ENCODE data around the gene NR4A3. TPM values are rescaled to one million over a fixed set of nuclear protein-coding genes. Genes with fewer than 3 reads are reported as not detected.
"Not testable (repeated sequence)": the region's sequence is repeated elsewhere in the genome, so short reads cannot be mapped to it uniquely, and the experiment has no call there.

Gene NR4A3
- 1 to 10 TPM in 1 of 4 donors, under 1 TPM in 3; 0.35 to 1.3 (median 0.45) TPM for polyA plus RNA-seq (ENCODE audit: insufficient read length in 4 of 4)

DNA sequence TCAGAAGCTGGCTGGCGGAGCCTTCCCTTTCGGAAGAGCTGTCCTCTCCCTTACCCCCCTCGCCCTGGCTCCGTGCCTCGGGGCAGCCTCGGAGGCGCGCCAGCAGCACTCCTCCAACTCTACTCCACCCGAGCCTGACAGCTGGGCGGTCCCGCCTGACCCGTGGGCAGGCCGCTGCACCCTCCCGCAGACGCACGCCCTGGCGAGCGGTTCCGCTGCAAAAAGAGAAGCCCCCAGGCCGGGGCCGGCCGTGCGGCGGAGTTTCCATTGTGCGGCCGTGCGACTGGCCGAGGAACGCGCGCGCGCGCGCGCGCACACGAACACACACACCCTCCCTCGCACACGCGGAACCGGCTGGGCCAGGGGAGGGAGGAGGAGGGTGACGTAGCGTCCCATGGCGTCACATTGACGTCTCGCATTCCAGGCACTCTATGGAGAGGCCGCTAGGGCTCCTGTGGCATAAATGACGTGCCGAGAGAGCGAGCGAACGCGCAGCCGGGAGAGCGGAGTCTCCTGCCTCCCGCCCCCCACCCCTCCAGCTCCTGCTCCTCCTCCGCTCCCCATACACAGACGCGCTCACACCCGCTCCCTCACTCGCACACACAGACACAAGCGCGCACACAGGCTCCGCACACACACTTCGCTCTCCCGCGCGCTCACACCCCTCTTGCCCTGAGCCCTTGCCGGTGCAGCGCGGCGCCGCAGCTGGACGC is at the start of gene NR4A3:
NR4A3 (plus strand) TSS at position 490 of the 713 bp plus-strand sequence. CDS start 6,158 bp downstream, outside the sequence.
- peak; percentile 88 to 91 (median 88) for DNase-seq (ENCODE audit: low read depth in 4 of 4, low spot score in 3 of 4)

GRCh38 chr9:99773468-99774138 is 48.1 kb upstream of the NR4A3 start:
- DNase-seq (ENCODE audit: low read depth in 4 of 4, low spot score in 3 of 4), result no peak

DNA sequence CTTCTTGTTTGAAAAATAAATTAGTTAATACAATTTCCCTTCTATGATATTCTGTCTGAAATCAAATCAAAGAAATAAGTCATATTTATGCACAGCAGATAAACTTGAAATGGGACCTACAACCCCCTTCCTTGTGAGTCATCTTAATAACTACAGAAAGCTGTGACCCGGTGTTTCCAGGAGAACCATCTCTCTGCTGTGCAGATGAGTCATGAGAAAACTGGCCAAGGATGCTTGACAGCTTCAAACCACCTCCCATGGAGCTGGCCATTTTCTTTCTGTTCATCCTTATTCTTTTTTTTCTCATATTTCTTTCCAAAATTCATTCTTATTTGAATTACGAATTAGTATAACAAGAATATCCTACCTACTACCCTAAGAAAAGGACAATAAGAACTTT is 43.4 kb upstream of the NR4A3 start:
- DNase-seq (ENCODE audit: low read depth in 4 of 4, low spot score in 3 of 4), result no peak

DNA sequence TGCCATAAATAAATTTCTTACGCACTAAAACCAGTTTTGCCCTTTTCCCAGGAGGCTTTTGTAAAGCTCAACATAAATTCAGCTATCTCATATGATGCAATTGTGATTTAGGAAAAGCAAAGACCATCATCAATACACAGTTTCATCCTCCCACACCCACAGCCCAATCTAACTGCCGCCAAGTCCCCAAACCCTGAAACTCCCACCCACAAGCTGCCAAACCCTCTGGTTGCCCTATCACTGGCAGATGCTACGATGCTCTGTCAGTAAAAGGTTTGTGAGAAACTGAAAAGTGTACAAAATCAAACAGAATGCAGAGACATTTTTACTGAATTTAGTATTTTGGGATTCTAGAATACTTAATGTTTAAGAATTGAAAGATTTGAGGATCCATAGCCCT is 42.8 kb upstream of the NR4A3 start:
- DNase-seq (ENCODE audit: low read depth in 4 of 4, low spot score in 3 of 4), result no peak

DNA sequence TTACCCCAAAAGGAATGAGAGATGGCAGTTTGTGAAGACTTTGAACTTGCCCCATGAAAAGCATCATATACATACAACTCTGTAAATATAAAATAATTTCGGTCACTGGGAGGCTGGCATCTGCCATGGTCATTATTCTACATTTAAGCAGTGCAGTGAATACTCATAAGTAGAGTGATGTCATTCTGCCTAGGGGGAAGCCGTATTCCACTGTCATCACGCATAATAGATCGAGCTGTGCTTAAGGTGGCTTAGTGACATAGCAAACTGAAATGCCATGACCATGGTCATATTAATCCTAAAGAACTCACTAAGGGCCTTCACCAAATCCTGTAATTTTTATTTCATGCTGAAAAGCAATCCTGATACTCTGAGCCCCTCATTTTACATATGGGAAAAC is 42.4 kb upstream of the NR4A3 start:
- no peak for DNase-seq (ENCODE audit: low read depth in 4 of 4, low spot score in 3 of 4)

DNA sequence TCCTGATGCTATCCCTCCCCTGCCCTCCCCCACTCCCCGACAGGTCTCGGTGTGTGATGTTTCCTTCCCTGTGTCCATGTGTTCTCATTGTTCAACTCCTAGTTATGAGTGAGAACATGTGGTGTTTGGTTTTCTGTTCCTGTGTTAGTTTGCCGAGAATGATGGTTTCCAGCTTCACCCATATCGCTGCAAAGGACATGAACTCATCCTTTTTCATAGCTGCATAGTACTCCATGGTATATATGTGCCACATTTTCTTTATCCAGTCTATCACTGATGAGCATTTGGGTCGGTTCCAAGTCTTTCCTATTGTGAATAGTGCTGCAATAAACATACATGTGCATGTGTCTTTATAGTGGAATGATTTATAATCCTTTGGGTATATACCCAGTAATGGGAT is 39.3 kb upstream of the NR4A3 start:
- DNase-seq (ENCODE audit: low read depth in 4 of 4, low spot score in 3 of 4), result not testable (repeated sequence)

- DNase-seq (ENCODE audit: low read depth in 4 of 4, low spot score in 3 of 4), result no peak
Measured at GRCh38 chr9:99782962-99783718, 38.5 kb upstream of the NR4A3 start.

DNA sequence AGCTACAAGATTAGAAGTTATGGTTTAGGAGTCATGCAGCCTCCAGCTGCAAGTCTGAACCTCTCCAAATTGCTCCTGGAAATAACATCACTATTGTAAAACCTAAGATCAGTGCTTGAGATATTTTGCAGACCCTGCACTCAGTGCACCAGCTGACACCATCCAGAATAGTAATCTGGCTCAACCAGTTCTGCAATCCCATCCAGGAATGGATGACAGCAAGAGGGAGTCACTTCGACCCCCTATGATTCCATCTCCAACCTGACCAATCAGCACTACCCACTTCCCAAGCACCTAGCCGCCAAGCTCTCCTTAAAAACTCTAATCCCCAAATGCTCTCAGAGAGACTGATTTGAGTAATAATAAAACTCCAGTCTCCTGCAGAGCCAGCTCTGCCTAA is 37.9 kb upstream of the NR4A3 start:
- no peak for DNase-seq (ENCODE audit: low read depth in 4 of 4, low spot score in 3 of 4)

DNA sequence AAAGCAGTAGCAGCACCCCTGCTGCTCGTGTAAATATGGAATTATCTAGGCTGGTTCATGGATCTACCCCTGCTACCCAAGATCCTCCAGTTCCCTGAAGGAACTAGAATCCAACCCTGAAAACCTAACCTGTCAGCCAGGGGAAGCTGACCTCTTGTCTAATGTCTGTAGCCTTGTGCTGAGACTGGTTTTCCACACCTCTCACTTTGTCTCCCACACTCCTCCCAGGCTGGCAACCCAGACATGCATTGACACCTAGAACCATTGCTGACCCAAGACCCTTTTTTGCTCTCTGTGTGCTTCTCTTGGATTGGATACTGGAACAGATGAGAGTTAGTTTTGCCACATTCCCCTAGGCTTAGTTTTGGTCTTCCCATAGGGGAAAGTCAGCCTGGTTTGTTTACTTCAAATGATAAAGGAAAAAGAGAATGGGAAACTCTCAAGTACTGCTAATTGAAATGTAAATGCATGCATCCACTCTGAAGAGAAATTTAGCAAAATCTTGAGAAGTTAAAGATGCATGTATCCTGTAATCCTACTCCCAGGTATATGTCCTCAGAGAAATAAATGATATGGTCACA is 36.6 kb upstream of the NR4A3 start:
- no peak for DNase-seq (ENCODE audit: low read depth in 4 of 4, low spot score in 3 of 4)

DNA sequence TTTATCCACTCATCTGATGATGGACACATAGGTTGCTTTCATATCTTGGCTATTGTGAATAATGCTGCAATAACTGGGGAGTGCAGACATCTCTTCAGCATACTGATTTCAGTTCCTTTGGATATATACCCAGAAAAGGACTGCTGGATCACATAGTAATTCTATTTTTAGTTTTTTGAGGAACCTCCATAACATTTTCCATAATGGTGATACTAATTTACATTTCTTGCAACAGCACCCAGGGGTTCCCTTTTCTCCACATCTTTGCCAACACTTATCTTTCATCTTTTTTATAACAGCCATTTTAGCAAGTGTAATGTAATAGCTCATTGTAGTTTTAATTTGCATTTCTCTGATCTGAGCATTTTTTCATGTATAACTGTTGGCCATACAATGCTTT is 34.1 kb upstream of the NR4A3 start:
- no peak for DNase-seq (ENCODE audit: low read depth in 4 of 4, low spot score in 3 of 4)

GRCh38 chr9:99793528-99793927 is 28.2 kb upstream of the NR4A3 start:
- no peak for DNase-seq (ENCODE audit: low read depth in 4 of 4, low spot score in 3 of 4)

DNA sequence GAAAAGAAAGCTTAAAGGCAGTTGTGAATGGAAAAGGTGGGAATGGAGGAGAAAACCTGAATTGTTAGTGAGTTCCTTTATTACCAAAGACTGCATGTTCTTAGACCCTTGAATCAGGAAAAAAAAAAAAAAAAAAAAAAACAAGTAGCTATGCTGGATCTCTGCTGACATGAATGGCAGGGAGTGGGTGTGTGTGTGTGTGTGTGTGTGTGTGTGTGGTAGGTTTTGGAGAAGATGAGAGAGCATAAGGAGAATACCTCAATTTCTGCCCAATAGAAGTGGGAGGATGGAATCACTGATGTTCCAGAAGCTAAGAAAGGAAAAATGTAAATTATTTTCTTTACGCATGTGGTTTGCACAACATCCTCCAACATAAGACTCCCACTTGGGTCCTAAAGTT is 25.5 kb upstream of the NR4A3 start:
- no peak for DNase-seq (ENCODE audit: low read depth in 4 of 4, low spot score in 3 of 4)

- DNase-seq (ENCODE audit: low read depth in 4 of 4, low spot score in 3 of 4), result no peak
Measured at GRCh38 chr9:99801775-99802174, 19.9 kb upstream of the NR4A3 start.

- no peak for DNase-seq (ENCODE audit: low read depth in 4 of 4, low spot score in 3 of 4)
Measured at GRCh38 chr9:99803694-99804093, 18.0 kb upstream of the NR4A3 start.

GRCh38 chr9:99807276-99807852 is 14.3 kb upstream of the NR4A3 start:
- DNase-seq (ENCODE audit: low read depth in 4 of 4, low spot score in 3 of 4), result peak in 2 of 4 donors; percentile 38 to 59

DNA sequence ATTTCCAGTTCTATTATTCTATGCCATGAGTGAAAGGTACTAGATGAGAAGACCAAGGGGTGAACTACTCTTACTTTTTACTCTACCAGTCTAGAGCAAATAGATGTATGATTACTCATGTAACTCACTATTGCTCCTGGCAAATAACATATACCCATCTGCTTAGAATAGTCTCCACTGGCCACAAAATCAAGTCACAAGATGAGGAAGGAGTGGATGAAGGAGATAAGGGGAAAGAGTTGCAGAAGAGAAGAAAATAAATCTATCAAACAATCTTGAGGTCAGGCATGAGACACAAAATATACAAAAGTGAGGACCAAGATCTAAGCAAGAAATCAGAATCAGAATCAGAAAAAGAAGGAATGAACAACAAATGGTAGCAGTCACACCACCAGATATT is 13.7 kb upstream of the NR4A3 start:
- no peak for DNase-seq (ENCODE audit: low read depth in 4 of 4, low spot score in 3 of 4)

GRCh38 chr9:99808454-99808853 is 13.2 kb upstream of the NR4A3 start:
- DNase-seq (ENCODE audit: low read depth in 4 of 4, low spot score in 3 of 4), result no peak

- DNase-seq (ENCODE audit: low read depth in 4 of 4, low spot score in 3 of 4), result no peak
Measured at GRCh38 chr9:99809586-99810319, 11.9 kb upstream of the NR4A3 start.

DNA sequence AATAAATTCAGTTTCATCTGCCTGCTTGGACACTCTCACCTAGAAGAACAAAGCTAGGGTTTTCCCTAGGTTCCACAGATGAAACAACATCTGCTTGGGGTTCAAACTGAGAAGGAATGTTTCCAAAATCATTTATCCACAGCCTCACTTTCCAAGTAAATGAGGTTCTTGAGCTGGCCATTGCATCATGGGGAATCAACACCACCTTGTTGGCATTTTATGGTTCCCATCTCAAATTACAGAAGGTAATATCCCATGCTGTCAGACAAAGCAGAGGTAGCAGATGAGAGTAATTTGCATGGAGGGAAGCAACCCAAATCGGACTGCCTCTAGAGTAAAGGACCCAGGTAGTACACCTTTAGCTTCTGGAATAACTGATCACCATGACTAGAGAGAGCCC is 10.5 kb upstream of the NR4A3 start:
- DNase-seq (ENCODE audit: low read depth in 4 of 4, low spot score in 3 of 4), result no peak
